Effector memory CD8-positive, alpha-beta T cell (primary cell): ENCODE results near the gene WDR11.

Experiments used
- ATAC-seq: fragments of 150-1000 bp; cut with Tn5 transposase; replicated peaks from 2 replicates; pipeline ENCODE4 v1.10.0; 2021; ENCODE audit warnings: mild to moderate bottlenecking, moderate library complexity
- DNase-seq, 3 experiments: peaks; one replicate each; pipeline ENCODE4 v3.0.0; 2021
- H3K27ac Mint-ChIP-seq, 2 donors: one replicate each; pipeline ENCODE4 v1.8.0; 2022; ENCODE audit warnings: mild to moderate bottlenecking in 2 of 2, mixed read lengths in 2 of 2, moderate library complexity in 2 of 2
- H3K27me3 Mint-ChIP-seq, 2 donors: one replicate each; pipeline ENCODE4 v1.8.0; 2022; ENCODE audit warnings: mixed read lengths in 2 of 2
- H3K36me3 Mint-ChIP-seq: one replicate; pipeline ENCODE4 v1.8.0; 2022; ENCODE audit warnings: mild to moderate bottlenecking, moderate library complexity, mixed read lengths; ENCODE audit not compliant: insufficient read depth
- H3K4me1 Mint-ChIP-seq, 2 donors: one replicate each; pipeline ENCODE4 v1.8.0; 2022; ENCODE audit warnings: low read depth in 2 of 2, mixed read lengths in 2 of 2
- H3K4me3 Mint-ChIP-seq, 2 donors: one replicate each; pipeline ENCODE4 v1.8.0; 2022; ENCODE audit warnings: mild to moderate bottlenecking in 2 of 2, mixed read lengths in 2 of 2, moderate library complexity in 2 of 2
- H3K9me3 Mint-ChIP-seq, 2 donors: one replicate each; pipeline ENCODE4 v1.8.0; 2022; ENCODE audit warnings: mixed read lengths in 2 of 2

Gene WDR11

GRCh38 chr10:120825878-120826769 is 25.0 kb upstream of the WDR11 start:
- ATAC-seq (no peak), DNase-seq (no peak)
- no peaks in the 10 kb centered on the region for H3K9me3 Mint-ChIP-seq
- no peak overlapping the region for H3K27ac Mint-ChIP-seq
- peaks cover 0 to 3% of the 10 kb centered on the region in 2 donors for H3K4me1 Mint-ChIP-seq
- H3K4me3 Mint-ChIP-seq, result no peak overlapping the region
- H3K27me3 Mint-ChIP-seq, result peaks cover 22 to 64% of the 10 kb centered on the region in 2 donors
- H3K36me3 Mint-ChIP-seq, result no peaks in the 10 kb centered on the region

- H3K4me1 Mint-ChIP-seq, result peaks cover 0 to 3% of the 10 kb centered on the region in 2 donors
- H3K27ac Mint-ChIP-seq, result no peak overlapping the region
- ATAC-seq (no peak), DNase-seq (no peak)
- no peaks in the 10 kb centered on the region for H3K36me3 Mint-ChIP-seq
- H3K27me3 Mint-ChIP-seq, result peaks cover 28 to 59% of the 10 kb centered on the region in 2 donors
- no peaks in the 10 kb centered on the region for H3K9me3 Mint-ChIP-seq
- no peak overlapping the region for H3K4me3 Mint-ChIP-seq
Measured at GRCh38 chr10:120827251-120827875, 23.8 kb upstream of the WDR11 start.

- no peak overlapping the region for H3K27ac Mint-ChIP-seq
- H3K4me1 Mint-ChIP-seq, result peaks cover 0 to 3% of the 10 kb centered on the region in 2 donors
- H3K36me3 Mint-ChIP-seq, result no peaks in the 10 kb centered on the region
- peaks cover 24 to 44% of the 10 kb centered on the region in 2 donors for H3K27me3 Mint-ChIP-seq
- H3K4me3 Mint-ChIP-seq, result no peak overlapping the region
- DNase-seq, result no peak
- H3K9me3 Mint-ChIP-seq, result no peaks in the 10 kb centered on the region
- ATAC-seq, result no peak
Measured at GRCh38 chr10:120828763-120829319, 22.3 kb upstream of the WDR11 start.

- DNase-seq (no peak), ATAC-seq (no peak)
- H3K27me3 Mint-ChIP-seq, result peaks cover 19 to 30% of the 10 kb centered on the region in 2 donors
- H3K27ac Mint-ChIP-seq, result no peak overlapping the region
- H3K9me3 Mint-ChIP-seq, result no peaks in the 10 kb centered on the region
- no peaks in the 10 kb centered on the region for H3K36me3 Mint-ChIP-seq
- no peak overlapping the region for H3K4me3 Mint-ChIP-seq
- no peaks in the 10 kb centered on the region for H3K4me1 Mint-ChIP-seq
Measured at GRCh38 chr10:120832106-120832505, 19.1 kb upstream of the WDR11 start.

GRCh38 chr10:120833222-120833928 is 17.8 kb upstream of the WDR11 start:
- Mint-ChIP-seq H3K4me1 (no peaks in the 10 kb centered on the region), H3K27ac (no peak overlapping the region), H3K36me3 (no peaks in the 10 kb centered on the region), H3K27me3 (peaks cover 19 to 21% of the 10 kb centered on the region in 2 donors), H3K4me3 (no peak overlapping the region), H3K9me3 (no peaks in the 10 kb centered on the region)
- no peak for DNase-seq
- ATAC-seq, result no peak

GRCh38 chr10:120835603-120836002 is 15.6 kb upstream of the WDR11 start:
- Mint-ChIP-seq H3K4me3 (no peak overlapping the region), H3K9me3 (no peaks in the 10 kb centered on the region), H3K27me3 (peaks cover 14 to 18% of the 10 kb centered on the region in 2 donors), H3K27ac (no peak overlapping the region), H3K36me3 (no peaks in the 10 kb centered on the region), H3K4me1 (no peaks in the 10 kb centered on the region)
- DNase-seq (no peak), ATAC-seq (no peak)

GRCh38 chr10:120838941-120839340 is 12.2 kb upstream of the WDR11 start:
- Mint-ChIP-seq H3K4me3 (no peak overlapping the region), H3K4me1 (no peaks in the 10 kb centered on the region), H3K9me3 (no peaks in the 10 kb centered on the region), H3K36me3 (no peaks in the 10 kb centered on the region), H3K27me3 (peaks cover 0 to 8% of the 10 kb centered on the region in 2 donors), H3K27ac (no peak overlapping the region)
- ATAC-seq (no peak), DNase-seq (no peak)

- DNase-seq, result no peak
- H3K36me3 Mint-ChIP-seq, result no peaks in the 10 kb centered on the region
- no peak overlapping the region for H3K4me3 Mint-ChIP-seq
- no peaks in the 10 kb centered on the region for H3K9me3 Mint-ChIP-seq
- peaks cover 11 to 19% of the 10 kb centered on the region in 2 donors for H3K27me3 Mint-ChIP-seq
- no peak for ATAC-seq
- no peaks in the 10 kb centered on the region for H3K4me1 Mint-ChIP-seq
- H3K27ac Mint-ChIP-seq, result no peak overlapping the region
Measured at GRCh38 chr10:120841522-120842189, 9.5 kb upstream of the WDR11 start.

GRCh38 chr10:120854388-120854787 is 3.2 kb downstream of the WDR11 start:
- no peak overlapping the region for H3K4me3 Mint-ChIP-seq
- no peak overlapping the region for H3K27ac Mint-ChIP-seq
- H3K4me1 Mint-ChIP-seq, result peaks cover 29 to 40% of the 10 kb centered on the region in 2 donors
- H3K27me3 Mint-ChIP-seq, result no peaks in the 10 kb centered on the region
- H3K36me3 Mint-ChIP-seq, result peaks cover 16% of the 10 kb centered on the region
- ATAC-seq, result no peak
- DNase-seq, result no peak
- no peaks in the 10 kb centered on the region for H3K9me3 Mint-ChIP-seq

GRCh38 chr10:120861178-120861855 is 10.2 kb downstream of the WDR11 start:
- DNase-seq (no peak), ATAC-seq (no peak)
- Mint-ChIP-seq H3K27ac (no peak overlapping the region), H3K27me3 (no peaks in the 10 kb centered on the region), H3K4me3 (no peak overlapping the region), H3K36me3 (peaks cover 54% of the 10 kb centered on the region), H3K4me1 (peaks cover 0 to 4% of the 10 kb centered on the region in 2 donors), H3K9me3 (no peaks in the 10 kb centered on the region)

- Mint-ChIP-seq H3K9me3 (no peaks in the 10 kb centered on the region), H3K27me3 (no peaks in the 10 kb centered on the region), H3K27ac (no peak overlapping the region), H3K36me3 (peaks cover 58% of the 10 kb centered on the region), H3K4me3 (no peak overlapping the region), H3K4me1 (peaks cover 3% of the 10 kb centered on the region in 2 donors)
- ATAC-seq, result no peak
- DNase-seq, result no peak
Measured at GRCh38 chr10:120873741-120874140, 22.6 kb downstream of the WDR11 start.

GRCh38 chr10:120883071-120883470 is 31.9 kb downstream of the WDR11 start:
- H3K36me3 Mint-ChIP-seq, result peaks cover 43% of the 10 kb centered on the region
- H3K4me3 Mint-ChIP-seq, result no peak overlapping the region
- no peaks in the 10 kb centered on the region for H3K27me3 Mint-ChIP-seq
- no peak overlapping the region for H3K27ac Mint-ChIP-seq
- H3K4me1 Mint-ChIP-seq, result peaks cover 0 to 4% of the 10 kb centered on the region in 2 donors
- no peaks in the 10 kb centered on the region for H3K9me3 Mint-ChIP-seq
- DNase-seq, result no peak
- ATAC-seq, result no peak
